Ovary (tissue), 9 donors: ENCODE data around the gene SPATA16. TPM values are rescaled to one million over a fixed set of nuclear protein-coding genes. Genes with fewer than 3 reads are reported as not detected.

ENCODE experiments used
- DNase-seq, 5 donors: peaks; one replicate each; pipeline ENCODE4 v3.0.0-alpha.2; 2019 to 2020
- H3K27ac ChIP-seq, 2 donors: fragments of 200-600 bp; one replicate each; pipeline versions ENCODE4 v1.5.1 to v1.8.0; 2019 to 2022
- H3K27me3 ChIP-seq: fragments of 200-600 bp; one replicate; pipeline ENCODE4 v1.8.0; 2022
- H3K36me3 ChIP-seq: fragments of 200-600 bp; sonication (generic); one replicate; pipeline ENCODE4 v1.5.1; 2019
- H3K4me1 ChIP-seq: one replicate; pipeline ENCODE4 v1.8.1; 2013; ENCODE audit warnings: mild to moderate bottlenecking, moderate library complexity; ENCODE audit not compliant: insufficient read depth
- H3K4me3 ChIP-seq: fragments of 200-600 bp; sonication (generic); one replicate; pipeline ENCODE4 v1.5.1; 2017
- H3K9me3 ChIP-seq, 2 donors: fragments of 200-600 bp in 1 of 2; sonication (generic) in 1 of 2; one replicate each; pipeline versions ENCODE4 v1.5.1 to v1.8.1; 2013 to 2019; ENCODE audit warnings: mild to moderate bottlenecking in 1 of 2, moderate library complexity in 1 of 2
- CTCF ChIP-seq, 3 donors: fragments of 450-650 bp in 2 of 3; fragments of 200-600 bp in 1 of 3; IDR thresholded peaks; one replicate each; pipeline versions ENCODE4 v1.5.1 to v1.8.0; 2016 to 2022; ENCODE audit warnings: antibody characterized with exemption in 3 of 3, mild to moderate bottlenecking in 1 of 3
- EP300 ChIP-seq: sonication (generic); formaldehyde crosslinking; IDR thresholded peaks from one replicate; pipeline ENCODE4 v1.6.1; 2017; ENCODE audit warnings: antibody characterized with exemption
- POLR2A ChIP-seq: fragments of 450-650 bp; IDR thresholded peaks from one replicate; pipeline ENCODE4 v1.6.1; 2017; ENCODE audit warnings: antibody characterized with exemption, mild to moderate bottlenecking, moderate library complexity
- WGBS, 3 donors: extraction: QIAGEN DNeasy Blood & Tissue Kit in 1 of 3; methylation state at CpG; one replicate each; pipeline versions ENCODE4 v1.1.5 to v1.1.7; 2013 to 2017; 5-methylcytosine and 5-hydroxymethylcytosine counted together
- intact Hi-C, 4 donors: fragments of 100-400 bp; cut with DNase I; formaldehyde crosslinking; loops; one replicate each; pipeline versions ENCODE4 v1.11.0 to v1.15.1; 2022 to 2023
- polyA plus RNA-seq, 2 donors: library from polyadenylated mRNA; stranded (reverse); fragments of 200-250 nt in 1 of 2; fragments of 350-450 nt in 1 of 2; fragmentation: Illumina TruSeq in 1 of 2; extraction: RNeasy Lipid Tissue Mini Kit (QIAGEN cat#74804) in 1 of 2; gene quantifications; one replicate each; pipeline ENCODE4 v1.2.3, GENCODE V29; 2013 to 2014
- total RNA-seq, 7 donors: library from RNA; depleted of rRNA in 2 of 7; stranded (reverse); fragments of >200 nt in 2 of 7; fragmentation: NEBNext Ultra II Directional in 3 of 7; extraction: Animal tissue kit (Norgen Biotek cat#: 25700) in 3 of 7; gene quantifications; one replicate each; pipeline versions ENCODE4 v1.1.0 to v1.2.4, GENCODE V29; 2016 to 2023
- donor health status: DM: no; HTN: no; CAD: no; lungs with moderate emphysema.
- donor health status: DM: no; HTN: no; CAD: no.
- donor health status: Bipolar disorder and iron deficiency.
- donor health status: DM: yes; HTN: yes; CAD: no.
- donor health status: DM: no; HTN: no; CAD: no.
- donor health status: DM: yes; HTN: yes; CAD: no.

The SPATA16 gene
- total and polyA plus RNA-seq, 9 donors = not detected

- DNase-seq = no peak
- no peak overlapping the region for H3K4me3 ChIP-seq
- no peaks in the 10 kb centered on the region for H3K9me3 ChIP-seq
- no peaks in the 10 kb centered on the region for H3K36me3 ChIP-seq
- 88 to 93% (median 91%) methylated on average over 3 of the region's 3 CpGs for WGBS, 3 donors
- no peaks in the 10 kb centered on the region for H3K27me3 ChIP-seq
- H3K27ac ChIP-seq = no peak overlapping the region
- H3K4me1 ChIP-seq = no peaks in the 10 kb centered on the region
- intact Hi-C loops = no loop called here
- TF ChIP-seq EP300 = no peak
- no peak for TF ChIP-seq POLR2A
- TF ChIP-seq CTCF (IDR thresholded peaks at IDR 0.05) = no peak
These were observed 132.1 kb downstream of the SPATA16 start for GRCh38 chr3:173008978-173009377.

GRCh38 chr3:173007079-173007723 is 133.8 kb downstream of the SPATA16 start:
- no peaks in the 10 kb centered on the region for H3K9me3 ChIP-seq
- no peak overlapping the region for H3K4me3 ChIP-seq
- intact Hi-C loops = no loop called here
- TF ChIP-seq CTCF (IDR thresholded peaks at IDR 0.05) = no peak
- no peak for TF ChIP-seq EP300
- TF ChIP-seq POLR2A = no peak
- H3K27me3 ChIP-seq = no peaks in the 10 kb centered on the region
- no peak for DNase-seq
- H3K4me1 ChIP-seq = no peaks in the 10 kb centered on the region
- H3K27ac ChIP-seq = no peak overlapping the region
- no peaks in the 10 kb centered on the region for H3K36me3 ChIP-seq
- WGBS, 3 donors = 51 to 78% (median 53%) methylated on average over 3 of the region's 3 CpGs

GRCh38 chr3:173006006-173006405 is 135.0 kb downstream of the SPATA16 start:
- H3K4me3 ChIP-seq = no peak overlapping the region
- no peak for DNase-seq
- intact Hi-C loops = no loop called here
- no peaks in the 10 kb centered on the region for H3K4me1 ChIP-seq
- no peak overlapping the region for H3K27ac ChIP-seq
- no peaks in the 10 kb centered on the region for H3K27me3 ChIP-seq
- no peak for TF ChIP-seq CTCF (IDR thresholded peaks at IDR 0.05)
- no peak for TF ChIP-seq POLR2A
- TF ChIP-seq EP300 = no peak
- H3K36me3 ChIP-seq = no peaks in the 10 kb centered on the region
- no peaks in the 10 kb centered on the region for H3K9me3 ChIP-seq

- Histone ChIP-seq H3K27ac (no peak overlapping the region), H3K4me1 (no peaks in the 10 kb centered on the region), H3K36me3 (no peaks in the 10 kb centered on the region), H3K4me3 (no peak overlapping the region), H3K9me3 (no peaks in the 10 kb centered on the region), H3K27me3 (no peaks in the 10 kb centered on the region)
- WGBS, 3 donors = 74 to 79% (median 79%) methylated on average over 6 of the region's 6 CpGs
- intact Hi-C loops = no loop called here
- TF ChIP-seq CTCF (IDR thresholded peaks at IDR 0.05) (no peak), POLR2A (no peak), EP300 (no peak)
- DNase-seq = no peak
These were observed 136.4 kb downstream of the SPATA16 start for GRCh38 chr3:173004681-173005080.
